ENCODE measurements around the gene DNAJC27.

GRCh38 chr2:24894750-24895149, 77.0 kb downstream of the DNAJC27 start:
- TF ChIP-seq CTCF (IDR thresholded peaks at IDR 0.05) (no peak), POLR2A (IDR thresholded peaks at IDR 0.05) (no peak)

Measured in esophagus squamous epithelium (tissue), 4 donors.